ENCODE results near the gene RSPO4.

RSPO4 gene

GRCh38 chr20:940926-941325 is 61.2 kb downstream of the RSPO4 start:
- no peak for DNase-seq

GRCh38 chr20:939606-940005 is 62.5 kb downstream of the RSPO4 start:
- DNase-seq: no peak

- DNase-seq: no peak
Observed at GRCh38 chr20:934186-934840, 67.8 kb downstream of the RSPO4 start.

- DNase-seq: no peak
Observed at GRCh38 chr20:933029-933428, 69.1 kb downstream of the RSPO4 start.

GRCh38 chr20:931401-931800 is 70.7 kb downstream of the RSPO4 start:
- no peak for DNase-seq

- DNase-seq: no peak
Observed at GRCh38 chr20:926670-927069, 75.4 kb downstream of the RSPO4 start.

GRCh38 chr20:925516-925915 is 76.6 kb downstream of the RSPO4 start:
- no peak for DNase-seq

GRCh38 chr20:924639-925038 is 77.5 kb downstream of the RSPO4 start:
- DNase-seq: peak in 1 of 2 experiments; percentile 12

- DNase-seq: no peak
Observed at GRCh38 chr20:922781-923180, 79.3 kb downstream of the RSPO4 start.

- no peak for DNase-seq
Observed at GRCh38 chr20:921068-921467, 81.0 kb downstream of the RSPO4 start.

GRCh38 chr20:920311-920710 is 81.8 kb downstream of the RSPO4 start:
- DNase-seq: no peak

GRCh38 chr20:919491-919916 is 82.6 kb downstream of the RSPO4 start:
- no peak for DNase-seq

- no peak for DNase-seq
Observed at GRCh38 chr20:917416-917815, 84.7 kb downstream of the RSPO4 start.

GRCh38 chr20:916825-917224 is 85.3 kb downstream of the RSPO4 start:
- DNase-seq: no peak

GRCh38 chr20:916125-916799 is 85.8 kb downstream of the RSPO4 start, which contains the start of gene ANGPT4:
Gene ANGPT4 (minus strand): TSS chr20:916334. CDS start chr20:916214, 120 bp downstream.
- DNase-seq: no peak

GRCh38 chr20:914727-915498 is 87.2 kb downstream of the RSPO4 start:
- DNase-seq: no peak

GRCh38 chr20:913306-913849 is 88.7 kb downstream of the RSPO4 start:
- no peak for DNase-seq

GRCh38 chr20:911882-912600 is 90.1 kb downstream of the RSPO4 start:
- DNase-seq: no peak

- no peak for DNase-seq
Observed at GRCh38 chr20:910870-911770, 91.0 kb downstream of the RSPO4 start.

- DNase-seq: no peak
Observed at GRCh38 chr20:910132-910869, 91.8 kb downstream of the RSPO4 start.

- DNase-seq: no peak
Observed at GRCh38 chr20:909641-910040, 92.5 kb downstream of the RSPO4 start.

All from AML-193 (cell line).